GM06990 (cell line): ENCODE measurements around the gene DCHS2.

Experiments used
- DNase-seq: peaks from one replicate; pipeline ENCODE4 v3.0.0-alpha.2; 2011; ENCODE audit not compliant: insufficient read length; ENCODE audit errors: extremely low read depth
- H3K27me3 ChIP-seq: replicated peaks from 2 replicates; pipeline ENCODE4 v1.6.0; 2011; ENCODE audit warnings: low read length; ENCODE audit not compliant: control insufficient read depth, insufficient read depth
- H3K36me3 ChIP-seq: 2 replicates; pipeline ENCODE4 v1.5.1; 2011; ENCODE audit warnings: low read length; ENCODE audit not compliant: control insufficient read depth, insufficient read depth
- H3K4me3 ChIP-seq: replicated peaks from 2 replicates; pipeline ENCODE4 v1.5.1; 2011; ENCODE audit warnings: low read depth, mild to moderate bottlenecking, control low read depth, low read length
- CTCF ChIP-seq: IDR thresholded peaks from 2 replicates; pipeline ENCODE4 v1.5.1; 2011; ENCODE audit warnings: low read length, control low read depth, mild to moderate bottlenecking, inconsistent platforms; ENCODE audit not compliant: insufficient read depth, poor library complexity, severe bottlenecking

The DCHS2 gene

GRCh38 chr4:154487145-154487544 lies 4.5 kb downstream of the DCHS2 start:
- DNase-seq = no peak
- no peak for TF ChIP-seq CTCF

GRCh38 chr4:154485127-154485773 lies 6.3 kb downstream of the DCHS2 start:
- TF ChIP-seq CTCF = no peak
- H3K27me3 ChIP-seq = no peaks in the 10 kb centered on the region; the same call in 1 of the 2 replicates
- no peak overlapping the region for H3K4me3 ChIP-seq
- DNase-seq = no peak
- H3K36me3 ChIP-seq = no peaks in the 10 kb centered on the region

More at GRCh38 chr4:154487145-154487544, 4.5 kb downstream of the DCHS2 start:
- Histone ChIP-seq H3K36me3 (no peaks in the 10 kb centered on the region), H3K4me3 (no peak overlapping the region), H3K27me3 (no peaks in the 10 kb centered on the region; the same call in 1 of the 2 replicates)

- H3K4me3 ChIP-seq = no peak overlapping the region
- H3K36me3 ChIP-seq = no peaks in the 10 kb centered on the region
- no peak for TF ChIP-seq CTCF
- DNase-seq = no peak
- no peaks in the 10 kb centered on the region for H3K27me3 ChIP-seq
Measured at GRCh38 chr4:154478547-154478946, 13.1 kb downstream of the DCHS2 start.

GRCh38 chr4:154478128-154478527 lies 13.5 kb downstream of the DCHS2 start:
- Histone ChIP-seq H3K4me3 (no peak overlapping the region), H3K36me3 (no peaks in the 10 kb centered on the region), H3K27me3 (no peaks in the 10 kb centered on the region)
- no peak for TF ChIP-seq CTCF
- DNase-seq = no peak

- TF ChIP-seq CTCF = no peak
- H3K4me3 ChIP-seq = no peak overlapping the region
- H3K36me3 ChIP-seq = no peaks in the 10 kb centered on the region
- no peaks in the 10 kb centered on the region for H3K27me3 ChIP-seq
- no peak for DNase-seq
Measured at GRCh38 chr4:154476232-154476631, 15.4 kb downstream of the DCHS2 start.

- Histone ChIP-seq H3K27me3 (no peaks in the 10 kb centered on the region), H3K36me3 (no peaks in the 10 kb centered on the region), H3K4me3 (no peak overlapping the region)
- no peak for DNase-seq
- TF ChIP-seq CTCF = no peak
Measured at GRCh38 chr4:154475820-154476219, 15.8 kb downstream of the DCHS2 start.
